Measurements from ENCODE around the gene MYRFL.
"Not testable (repeated sequence)": the region's sequence is repeated elsewhere in the genome, so short reads cannot be mapped to it uniquely, and the experiment has no call there.

MYRFL gene

DNA sequence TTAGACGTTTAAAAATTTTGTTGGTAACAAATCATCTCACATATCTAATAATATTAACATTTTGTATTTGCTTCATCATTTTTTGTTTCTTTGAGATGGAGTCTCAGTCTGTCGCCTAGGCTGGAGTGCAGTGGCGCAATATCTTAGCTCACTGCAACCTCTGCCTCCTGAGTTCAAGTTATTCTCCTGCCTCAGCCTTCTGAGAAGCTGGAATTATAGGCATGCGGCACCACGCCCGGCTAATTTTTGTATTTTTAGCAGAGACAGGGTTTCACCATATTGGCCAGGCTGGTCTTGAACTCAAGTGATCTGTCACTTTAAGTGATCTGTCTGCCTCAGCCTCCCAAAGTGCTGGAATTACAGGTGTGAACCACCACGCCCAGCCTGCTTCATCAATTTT, 169.1 kb downstream of the MYRFL start:
- not testable (repeated sequence) for DNase-seq

DNA sequence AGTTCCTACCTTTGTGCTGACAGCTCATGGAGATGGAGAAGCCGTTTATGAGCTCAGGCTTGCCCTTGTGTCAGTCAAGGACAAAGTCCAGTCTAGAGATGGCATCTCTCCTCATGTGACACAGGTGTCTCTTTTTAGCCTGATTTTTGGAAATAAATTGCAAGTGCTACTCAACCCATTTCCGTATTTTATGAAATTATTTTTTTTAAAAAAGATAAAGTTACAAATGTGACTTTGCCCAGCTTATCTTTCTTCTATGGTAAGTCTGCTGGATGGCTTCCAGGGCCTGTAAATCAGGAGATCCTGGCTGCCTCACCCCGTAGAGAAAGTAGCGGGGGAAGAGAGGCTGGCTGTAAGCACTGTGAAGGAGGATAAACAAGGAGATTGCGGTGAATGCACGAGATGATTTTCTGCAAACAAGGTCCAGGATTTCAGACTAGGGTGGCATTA, 169.7 kb downstream of the MYRFL start:
- no peak for DNase-seq

DNA sequence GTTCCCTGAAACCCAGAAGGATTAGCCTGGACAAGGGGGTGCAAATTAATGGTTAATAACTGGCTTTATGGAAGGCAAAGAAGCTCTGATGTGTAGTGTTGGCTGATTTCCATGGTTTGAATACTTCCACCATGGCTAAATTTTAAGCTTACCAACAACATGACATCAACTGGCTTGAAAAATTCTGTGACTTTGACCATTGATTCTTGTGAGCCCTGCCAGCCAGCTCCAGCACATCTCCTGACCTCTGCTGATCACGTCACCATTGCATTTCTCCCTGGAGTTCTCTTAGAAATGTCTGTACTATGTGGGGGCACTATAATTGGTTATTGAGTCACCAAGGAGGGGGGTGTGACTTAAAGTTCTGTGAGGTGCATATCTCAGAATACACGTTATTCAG, 171.2 kb downstream of the MYRFL start:
- no peak for DNase-seq

DNA sequence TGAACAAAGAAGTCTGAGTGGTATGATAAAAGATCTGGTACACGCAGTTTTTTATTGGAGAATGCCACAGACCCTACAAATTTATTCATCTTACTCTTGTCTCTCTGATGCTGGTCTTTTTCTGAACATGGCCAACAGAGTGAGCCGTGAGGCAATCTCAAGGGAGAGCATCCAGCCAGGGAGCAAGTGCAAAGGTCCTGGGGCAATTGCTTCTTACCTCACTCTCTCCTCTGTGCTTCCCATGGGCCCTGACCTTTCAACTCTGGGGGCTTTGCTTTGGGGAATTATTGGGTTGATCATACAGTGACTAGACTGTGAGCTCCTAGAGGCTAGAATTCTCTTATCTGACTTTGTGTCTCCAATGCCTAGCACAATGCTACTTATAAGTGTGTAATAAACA, 171.7 kb downstream of the MYRFL start:
- no peak for DNase-seq

DNA sequence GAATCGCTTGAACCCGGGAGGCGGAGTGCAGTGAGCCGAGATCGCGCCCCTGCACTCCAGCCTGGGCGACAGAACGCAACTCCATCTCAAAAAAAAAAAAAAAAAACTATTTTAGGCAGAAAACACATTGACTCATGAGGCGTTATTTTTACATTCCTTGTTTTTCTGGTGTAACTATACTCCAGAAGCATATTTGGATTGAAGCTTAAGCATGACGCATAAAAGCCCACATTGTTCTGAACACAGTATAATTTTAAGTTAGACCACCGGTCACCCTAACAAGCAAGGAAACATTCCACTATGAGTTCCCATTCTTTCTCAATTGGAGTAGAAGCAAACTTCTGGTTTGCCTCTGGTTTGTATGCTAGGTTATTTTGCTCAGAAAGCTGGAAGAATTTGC, 173.0 kb downstream of the MYRFL start:
- DNase-seq, result no peak

DNA sequence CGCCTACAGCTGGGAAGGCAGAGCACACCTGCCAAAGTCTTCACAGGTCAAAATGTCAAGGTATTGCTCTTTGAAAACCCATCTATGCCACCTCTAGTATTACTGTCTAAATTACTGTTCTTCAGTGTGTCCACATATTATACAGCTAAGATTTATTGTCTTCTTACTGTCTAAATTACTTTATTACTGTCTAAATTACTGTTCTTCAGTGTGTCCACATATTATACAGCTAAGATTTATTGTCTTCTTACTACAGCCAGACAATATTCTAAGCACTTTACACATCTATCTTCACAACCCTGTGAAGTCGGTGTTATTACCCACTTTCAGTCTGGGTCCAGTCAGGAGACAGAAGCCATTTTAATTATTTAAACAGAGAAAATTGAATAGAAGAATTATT, 173.9 kb downstream of the MYRFL start:
- DNase-seq, result no peak

DNA sequence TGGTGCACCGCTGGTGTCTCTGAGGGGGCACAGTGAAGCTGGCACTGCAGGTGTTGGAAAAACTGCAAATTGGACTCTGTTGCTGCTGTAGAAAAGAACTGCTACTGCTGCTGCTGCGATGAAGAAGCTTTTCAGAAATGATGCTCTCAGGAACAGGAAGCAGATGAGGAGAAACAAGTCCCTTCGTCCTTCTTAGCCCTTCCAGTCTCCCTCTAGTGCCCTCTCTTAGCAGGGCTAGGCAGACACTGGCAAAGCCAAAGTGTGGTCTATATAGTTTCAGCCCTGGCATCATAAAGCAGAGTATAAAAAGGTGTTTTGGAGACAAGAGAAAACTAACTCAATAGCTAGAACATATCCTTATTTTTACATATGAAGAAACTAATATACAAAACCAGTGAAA, 174.5 kb downstream of the MYRFL start:
- DNase-seq, result no peak

DNA sequence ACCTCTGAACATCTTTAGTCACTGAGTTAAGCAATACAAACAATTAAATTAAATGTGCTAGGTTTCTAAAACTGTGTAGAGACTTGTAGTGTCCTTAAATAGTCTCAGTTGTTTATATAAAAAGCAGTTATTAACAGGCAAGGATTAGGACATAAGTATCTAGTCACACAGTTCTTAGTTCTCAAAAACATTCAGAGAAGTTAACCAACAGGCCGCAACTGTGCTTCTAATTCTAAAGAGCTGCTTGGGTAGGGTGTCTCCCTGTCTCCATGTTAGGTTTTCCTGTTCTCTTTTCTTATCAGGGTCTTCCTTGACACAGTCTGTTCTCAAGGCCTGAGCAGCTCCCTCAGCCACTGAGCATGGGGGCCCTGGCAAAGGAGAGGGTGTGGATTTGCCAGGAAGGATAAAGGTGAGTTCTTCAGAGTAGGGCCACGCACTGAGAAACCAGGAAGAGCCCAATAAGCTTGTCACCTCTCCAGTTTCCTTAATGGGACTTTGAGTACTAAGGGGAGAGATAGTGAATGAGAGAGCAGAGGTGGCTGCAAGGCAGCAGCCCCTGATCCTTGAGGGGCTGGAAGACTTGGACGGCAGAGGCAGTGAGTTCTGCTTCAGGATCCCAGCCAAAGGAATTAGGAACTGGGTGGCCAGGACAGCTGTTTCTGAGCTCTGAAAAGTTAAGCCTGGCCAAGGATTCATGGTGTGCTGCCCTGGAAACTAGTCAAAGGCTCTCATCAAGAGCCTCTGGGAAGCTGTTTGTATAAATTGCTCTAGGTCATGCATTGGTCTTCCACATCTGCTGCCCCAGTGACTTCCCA, 177.3 kb downstream of the MYRFL start:
- no peak for DNase-seq

DNA sequence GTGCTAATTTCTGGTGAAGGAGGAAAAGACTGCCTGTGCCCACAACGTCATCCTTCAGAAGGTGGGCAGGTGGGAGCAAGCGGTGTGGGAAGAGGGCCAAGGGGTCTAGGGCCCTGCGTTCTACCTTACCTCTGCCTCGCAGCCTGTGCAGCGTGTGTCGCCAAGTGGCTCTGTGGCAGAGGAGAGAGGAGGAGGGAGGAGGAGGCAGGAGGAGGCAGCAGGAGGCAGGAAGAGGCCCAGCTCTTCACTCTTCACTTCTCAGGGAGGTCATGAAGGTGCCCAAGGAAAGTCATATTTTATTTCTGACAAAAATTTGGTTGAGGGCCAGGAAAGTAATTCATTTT, 177.9 kb downstream of the MYRFL start:
- no peak for DNase-seq

DNA sequence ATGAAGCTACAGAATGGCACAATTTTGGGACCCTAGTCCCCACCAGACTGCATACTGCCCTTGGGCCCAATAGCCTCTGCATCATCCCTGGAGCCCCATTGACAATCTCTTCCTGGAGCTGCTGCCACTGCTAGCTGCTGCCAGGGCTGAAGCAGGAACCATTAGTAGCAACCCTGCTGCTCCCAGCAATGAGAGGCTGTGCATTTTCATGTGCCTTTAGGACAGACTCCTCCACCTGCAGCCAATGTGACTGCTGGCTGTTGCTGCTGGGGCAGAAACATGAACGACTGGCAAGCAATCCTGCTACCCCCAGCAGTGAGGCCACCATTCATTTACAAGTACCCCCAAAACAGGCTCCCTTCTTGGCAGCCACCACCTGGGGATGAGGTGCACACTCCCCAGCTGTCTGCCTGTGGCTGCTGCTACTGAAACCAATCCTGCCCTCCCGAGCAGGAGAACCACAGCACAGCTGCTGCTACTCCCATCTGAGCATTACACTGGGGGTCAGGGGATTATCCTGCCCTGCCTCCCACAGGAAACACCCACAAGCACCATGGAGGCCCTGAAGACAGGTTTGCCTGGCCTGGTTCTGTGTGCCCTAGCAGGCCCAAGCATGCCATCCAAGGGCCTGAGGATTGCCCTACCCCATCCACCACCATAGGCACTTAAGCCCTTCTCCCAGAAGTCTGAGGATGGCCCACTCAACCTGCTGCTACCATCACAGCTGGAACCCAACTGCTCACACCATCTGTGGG, 181.0 kb downstream of the MYRFL start:
- DNase-seq, result no peak

DNA sequence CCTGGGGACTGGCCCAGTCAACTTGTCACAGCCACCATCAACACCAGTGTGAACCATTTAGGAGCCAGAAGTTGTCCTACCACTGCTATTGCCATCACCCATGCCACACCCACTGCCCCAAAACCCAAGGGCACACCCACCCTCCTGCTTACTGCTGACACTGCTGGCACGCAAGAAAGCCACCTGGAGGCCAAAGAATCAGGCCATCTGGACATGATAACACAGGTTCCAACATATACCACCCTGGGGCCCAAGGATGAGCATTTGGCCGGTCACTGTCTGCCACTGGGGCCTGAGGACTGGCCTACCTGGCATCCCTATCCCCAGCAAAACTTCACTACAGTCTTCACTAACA, 181.6 kb downstream of the MYRFL start:
- DNase-seq, result no peak

DNA sequence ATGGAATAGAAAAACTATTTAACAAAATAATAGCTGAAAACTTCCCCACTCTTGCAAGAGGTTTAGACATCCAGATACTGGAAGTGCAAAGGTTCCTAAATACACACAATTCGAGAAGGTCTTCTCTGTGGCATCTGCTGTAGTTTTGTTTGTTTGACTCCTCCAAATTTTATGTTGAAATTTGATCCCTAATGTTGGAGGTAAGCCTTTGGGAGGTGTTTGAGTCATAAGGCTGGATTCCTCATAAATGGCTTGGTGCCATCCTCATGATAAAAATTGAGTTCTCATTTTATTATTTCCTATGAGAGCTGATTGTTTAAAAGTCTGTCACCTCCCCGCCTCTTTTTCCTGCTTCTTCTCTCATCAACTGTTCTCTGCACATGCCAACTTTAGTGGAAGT, 182.7 kb downstream of the MYRFL start:
- no peak for DNase-seq
